Fibroblast of peridontal ligament (primary cell): Measurements from ENCODE around the gene PTMA.
"Not testable (repeated sequence)": the region's sequence is repeated elsewhere in the genome, so short reads cannot be mapped to it uniquely, and the experiment has no call there.

ENCODE experiments used
- DNase-seq: peaks from one replicate; pipeline ENCODE4 v3.0.0-alpha.2; 2010; ENCODE audit errors: extremely low read depth

The PTMA gene

DNA sequence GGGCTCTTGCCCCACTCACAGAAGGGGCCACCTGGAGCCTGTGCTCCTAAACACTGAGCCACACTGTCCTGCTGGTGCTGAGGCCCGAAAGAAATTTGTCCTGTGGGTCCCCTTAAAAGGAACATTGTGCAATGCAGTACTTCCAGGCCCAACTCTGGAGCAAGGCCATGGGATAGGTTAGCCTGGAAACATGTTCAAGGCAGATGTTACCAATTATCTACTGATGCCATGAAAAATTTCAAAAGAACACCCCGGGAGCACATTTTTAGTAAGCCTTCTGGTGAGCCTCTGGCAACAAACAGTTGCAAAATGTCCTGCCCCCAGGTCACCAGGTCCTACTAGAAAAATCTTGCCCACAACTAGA, 12.3 kb upstream of the PTMA start:
- peak; percentile 94 for DNase-seq

GRCh38 chr2:231699006-231699405, 9.3 kb upstream of the PTMA start:
- DNase-seq, result peak; percentile 45

GRCh38 chr2:231701456-231702373, 6.6 kb upstream of the PTMA start:
- DNase-seq, result peak; percentile 62

DNA sequence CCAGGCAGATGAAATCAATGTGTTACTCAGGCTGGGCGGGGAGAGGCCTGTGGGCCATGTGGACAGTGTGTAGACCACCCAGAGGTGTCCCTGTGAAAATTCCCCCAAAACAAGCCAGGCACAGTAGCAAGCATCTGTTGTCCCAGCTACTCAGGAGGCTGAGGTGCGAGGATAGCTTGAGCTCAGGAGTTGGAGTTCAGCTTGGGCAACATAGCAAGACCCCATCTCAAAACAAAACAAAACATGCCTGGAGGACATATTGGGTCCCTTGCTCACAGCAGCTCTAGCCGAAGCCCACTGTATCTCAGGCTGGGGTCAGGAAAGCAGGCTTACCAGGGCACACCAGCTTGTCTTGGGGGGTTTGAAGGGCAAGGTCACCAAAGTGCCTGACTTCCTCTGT, 4.3 kb upstream of the PTMA start:
- DNase-seq, result no peak

GRCh38 chr2:231706731-231707624, 1.3 kb upstream of the PTMA start:
- peak; percentile 99 for DNase-seq

GRCh38 chr2:231707625-231707926, 749 bp upstream of the PTMA start:
- peak; percentile 29 for DNase-seq

GRCh38 chr2:231708773-231709635, 679 bp downstream of the PTMA start:
- peak; percentile 34 for DNase-seq

GRCh38 chr2:231709636-231709980, 1.3 kb downstream of the PTMA start:
- no peak for DNase-seq

- DNase-seq, result peak; percentile 69
These were observed 1.9 kb downstream of the PTMA start for GRCh38 chr2:231709981-231710798.

DNA sequence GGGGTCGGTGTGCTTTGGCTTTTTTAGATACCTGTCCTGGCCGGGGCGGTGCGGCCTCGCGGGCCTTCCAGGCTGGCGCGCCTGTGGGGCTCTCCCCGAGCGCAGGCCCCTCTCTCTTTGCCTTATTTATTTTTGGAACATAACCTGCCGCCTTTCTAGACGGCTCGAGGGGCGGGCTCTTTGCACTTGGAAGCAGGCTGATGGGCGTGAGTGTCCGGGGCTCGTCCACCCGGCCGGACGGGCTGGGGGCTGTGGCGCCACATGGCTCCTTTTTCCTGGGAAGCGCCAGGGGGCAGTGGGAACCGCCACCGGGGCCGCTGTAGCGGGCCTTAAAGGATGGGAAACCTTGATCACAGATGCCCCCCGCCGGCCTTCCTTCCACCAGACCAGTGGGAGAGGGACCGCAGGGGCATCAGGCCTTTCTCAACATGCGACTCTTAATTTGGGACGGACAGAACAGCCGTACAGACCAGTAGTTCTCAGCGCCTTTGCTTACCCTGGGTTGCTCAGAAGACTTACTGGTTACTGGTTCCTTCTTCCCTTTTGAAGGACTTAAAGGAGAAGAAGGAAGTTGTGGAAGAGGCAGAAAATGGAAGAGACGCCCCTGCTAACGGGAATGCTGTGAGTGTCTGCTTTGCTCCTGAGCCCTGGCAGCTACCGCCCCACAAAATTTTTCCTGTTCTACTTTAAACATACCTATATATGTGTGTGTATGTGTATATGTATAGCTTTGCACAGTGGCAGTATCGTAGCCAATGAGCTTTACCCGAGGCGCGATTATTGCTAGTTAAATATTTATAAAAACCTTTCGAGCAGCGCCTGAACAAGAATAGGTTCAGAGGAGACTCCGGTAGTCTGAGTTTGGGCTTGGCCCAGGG, 2.7 kb downstream of the PTMA start:
- peak; percentile 24 for DNase-seq

- DNase-seq, result no peak
These were observed 3.5 kb downstream of the PTMA start for GRCh38 chr2:231711677-231712450.

- not testable (repeated sequence) for DNase-seq
These were observed 4.2 kb downstream of the PTMA start for GRCh38 chr2:231712451-231713021.

DNA sequence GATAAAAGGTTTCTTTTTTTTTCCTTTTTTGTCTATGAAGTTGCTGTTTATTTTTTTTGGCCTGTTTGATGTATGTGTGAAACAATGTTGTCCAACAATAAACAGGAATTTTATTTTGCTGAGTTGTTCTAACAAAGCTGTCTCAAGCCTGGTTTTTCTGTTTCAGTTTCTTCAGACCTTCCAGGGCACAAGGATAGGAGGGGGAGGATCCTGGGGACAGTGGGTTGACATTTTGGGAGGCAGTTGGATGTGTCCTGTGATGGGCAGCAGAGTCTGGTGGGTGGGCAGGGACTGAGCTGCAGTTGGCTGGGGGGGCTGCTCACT, 5.0 kb downstream of the PTMA start:
- DNase-seq, result not testable (repeated sequence)

DNA sequence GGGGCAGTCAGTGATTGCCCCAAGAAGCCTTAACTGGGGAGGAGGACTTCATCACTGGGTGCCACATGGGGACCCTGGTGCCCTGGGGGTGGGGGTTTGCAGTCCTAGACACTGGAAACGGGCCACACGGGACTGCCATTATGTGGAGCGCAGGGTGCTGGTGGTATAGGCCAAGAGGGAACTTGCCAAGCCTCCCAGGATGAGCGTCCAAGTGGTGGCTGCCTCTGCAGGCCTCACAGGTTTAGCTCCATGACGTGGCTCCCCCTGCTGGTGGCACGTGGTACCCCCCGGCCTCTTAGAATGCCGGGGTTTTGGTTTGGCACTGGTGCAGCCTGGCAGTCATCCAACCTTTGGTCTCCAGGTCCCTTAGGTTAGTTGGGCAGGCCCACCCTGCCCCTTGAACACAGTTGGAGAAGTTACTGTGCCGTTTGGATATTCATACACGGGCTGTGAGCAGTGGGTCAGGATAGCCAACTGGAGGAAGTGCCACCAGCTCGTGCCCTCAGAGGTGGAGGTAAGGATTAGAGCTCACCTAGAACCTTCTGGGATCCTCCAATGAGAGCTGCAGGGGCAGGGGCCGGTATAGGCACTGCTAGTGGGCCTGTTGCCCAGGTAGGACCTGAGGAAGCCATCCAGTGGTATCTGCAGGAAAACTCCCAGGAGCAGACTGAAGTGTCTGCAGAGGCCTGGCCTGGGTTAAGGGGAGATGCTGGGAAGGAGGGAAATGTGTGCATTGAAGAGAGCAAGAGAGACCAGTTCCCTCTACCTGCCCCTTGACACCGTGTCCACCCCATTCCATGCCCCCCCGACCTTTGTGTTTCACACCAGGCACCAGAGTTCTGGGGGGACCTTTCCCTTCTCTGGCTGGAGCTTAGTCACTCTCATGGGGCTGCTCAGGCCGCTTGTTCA, 5.7 kb downstream of the PTMA start:
- peak; percentile 89 for DNase-seq

DNA sequence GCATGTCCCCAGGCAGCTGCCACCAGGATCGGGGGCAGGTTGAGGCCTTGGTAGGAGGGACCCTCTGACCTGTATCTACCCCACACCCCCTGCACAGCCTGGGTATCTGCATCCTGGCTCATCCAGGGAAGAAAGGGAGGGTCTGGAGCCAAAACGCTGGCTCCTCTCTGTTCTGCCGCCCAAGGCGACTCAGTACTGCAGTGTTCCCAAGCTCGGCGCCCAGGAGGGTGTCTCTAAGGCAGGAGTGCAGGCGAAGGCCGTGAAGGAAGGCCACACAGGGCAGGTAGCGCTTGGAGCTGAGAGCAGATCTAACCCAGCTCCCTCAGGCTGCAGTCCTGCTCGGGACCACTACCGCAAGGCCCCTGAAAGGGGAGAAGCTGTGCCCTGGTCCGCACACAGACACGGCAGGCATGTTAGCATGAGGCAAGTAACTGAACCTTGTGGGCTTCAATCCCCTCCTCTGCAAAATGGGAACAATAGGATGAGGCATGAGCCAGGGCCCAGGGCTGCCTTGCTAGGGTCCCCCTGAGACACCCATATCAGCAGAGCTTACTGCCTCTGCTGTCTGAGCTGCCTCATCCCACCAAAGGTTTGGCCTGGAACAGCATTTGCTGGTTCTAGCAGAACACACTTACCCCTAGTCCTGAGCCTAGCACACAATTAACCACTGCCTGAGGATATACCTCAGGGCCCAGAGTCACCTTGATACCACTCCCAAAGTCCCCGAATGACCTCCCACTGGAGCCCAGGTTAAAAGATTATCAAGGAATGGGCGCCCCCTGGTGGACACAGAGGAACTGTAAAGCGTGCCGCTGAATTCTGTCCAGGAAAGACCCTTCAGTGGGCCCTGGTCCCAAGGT, 6.5 kb downstream of the PTMA start:
- peak; percentile 47 for DNase-seq

DNA sequence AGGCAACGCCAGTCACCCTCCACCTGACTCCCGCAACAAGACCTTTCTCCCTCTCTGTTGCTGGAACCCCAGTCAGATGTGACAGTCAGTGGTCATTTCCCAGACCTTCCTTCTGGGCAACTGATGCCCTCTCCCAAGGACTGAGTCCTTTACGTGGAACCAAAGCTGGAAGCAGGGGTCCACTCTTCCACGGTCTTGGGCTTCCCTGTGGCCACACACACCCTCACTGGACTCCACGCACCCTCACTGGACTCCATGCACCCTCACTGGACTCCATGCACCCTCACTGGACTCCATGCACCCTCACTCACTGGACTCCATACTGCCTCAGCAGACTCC, 7.1 kb downstream of the PTMA start:
- no peak for DNase-seq

DNA sequence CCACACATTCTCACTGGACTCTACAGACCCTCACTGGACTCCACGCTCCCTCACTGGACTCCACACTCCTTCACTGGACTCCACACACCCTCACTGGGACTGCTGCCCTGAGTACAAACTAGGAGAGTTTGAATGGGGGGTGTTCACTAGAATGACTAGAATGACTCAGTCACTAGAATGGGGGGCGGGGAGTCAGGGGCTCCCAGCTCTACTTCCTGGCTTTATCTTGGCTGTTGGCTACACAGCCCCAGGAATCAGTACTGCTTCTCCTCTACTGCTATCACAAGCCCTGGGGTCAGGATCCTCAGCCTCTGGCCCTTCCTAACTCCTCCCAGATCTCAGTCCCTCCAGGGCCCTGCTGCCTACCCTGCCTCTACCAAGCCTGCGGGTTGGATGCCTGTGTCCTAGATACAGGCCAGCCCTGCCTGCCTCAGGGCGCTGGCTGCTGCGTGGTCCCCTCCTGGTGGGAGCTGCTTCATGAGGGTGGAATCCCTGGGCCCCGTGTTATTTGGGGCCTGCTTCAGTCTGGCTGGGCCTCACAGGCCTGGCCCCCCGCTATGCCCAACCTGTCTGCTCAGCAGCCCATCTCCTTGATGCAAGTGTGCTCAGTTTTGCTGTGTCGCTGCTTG, 7.8 kb downstream of the PTMA start:
- DNase-seq, result peak; percentile 28
